HFFc6 (cell line): ENCODE results near the gene RAPGEF5. TPM values are rescaled to one million over a fixed set of nuclear protein-coding genes. Genes with fewer than 3 reads are reported as not detected.

ENCODE experiments used
- DNase-seq: peaks from one replicate; pipeline ENCODE4 v3.0.0-alpha.2; 2018
- H3K27ac Mint-ChIP-seq: 2 replicates; pipeline ENCODE4 v1.8.0; 2020; ENCODE audit warnings: mild to moderate bottlenecking, mixed read lengths
- H3K27me3 Mint-ChIP-seq: 2 replicates; pipeline ENCODE4 v1.8.0; 2021; ENCODE audit warnings: mild to moderate bottlenecking, moderate library complexity, mixed read lengths; ENCODE audit not compliant: insufficient read depth
- H3K36me3 Mint-ChIP-seq: 2 replicates; pipeline ENCODE4 v1.8.0; 2021; ENCODE audit warnings: low read depth, mixed read lengths
- H3K4me1 Mint-ChIP-seq: 2 replicates; pipeline ENCODE4 v1.8.0; 2020; ENCODE audit warnings: low read depth, mixed read lengths
- H3K4me3 Mint-ChIP-seq: 2 replicates; pipeline ENCODE4 v1.8.0; 2020; ENCODE audit warnings: mild to moderate bottlenecking, moderate library complexity, mixed read lengths
- H3K9me3 Mint-ChIP-seq: 2 replicates; pipeline ENCODE4 v1.8.0; 2020; ENCODE audit warnings: mild to moderate bottlenecking, mixed read lengths
- CTCF ChIP-seq: fragments of 200-600 bp; sonication (generic); IDR thresholded peaks from 2 replicates; pipeline ENCODE4 v1.5.0; 2021; ENCODE audit warnings: antibody characterized with exemption, mild to moderate bottlenecking
- total RNA-seq, 6 experiments: library from RNA; stranded (reverse); fragmentation: NEBNext Ultra II Directional; extraction: Animal tissue kit (Norgen Biotek cat#: 25700); gene quantifications; 2 replicates in 1 of 6; 3 replicates in 5 of 6; pipeline ENCODE4 v1.2.3, GENCODE V29; 2021

The RAPGEF5 gene
- total RNA-seq, 6 experiments from 2014 or later = 0.33 to 2.4 (median 1.3) TPM

- no peak for TF ChIP-seq CTCF
- DNase-seq = no peak
- H3K4me1 Mint-ChIP-seq = peaks cover 48% of the 10 kb centered on the region
- peaks cover 5% of the 10 kb centered on the region for H3K27me3 Mint-ChIP-seq
- no peak overlapping the region for H3K27ac Mint-ChIP-seq
- H3K4me3 Mint-ChIP-seq = no peak overlapping the region
- peaks cover 5% of the 10 kb centered on the region; the same call in 1 of the 2 replicates for H3K36me3 Mint-ChIP-seq
- no peaks in the 10 kb centered on the region for H3K9me3 Mint-ChIP-seq
Observed at GRCh38 chr7:22142572-22142971, 214.4 kb downstream of the RAPGEF5 start.

GRCh38 chr7:22141355-22141754 is 215.6 kb downstream of the RAPGEF5 start:
- TF ChIP-seq CTCF = no peak
- Mint-ChIP-seq H3K27me3 (peaks cover 5% of the 10 kb centered on the region), H3K36me3 (peaks cover 5% of the 10 kb centered on the region; the same call in 1 of the 2 replicates), H3K27ac (no peak overlapping the region), H3K4me3 (no peak overlapping the region), H3K9me3 (no peaks in the 10 kb centered on the region), H3K4me1 (peaks cover 52% of the 10 kb centered on the region)
- DNase-seq = no peak

- H3K27me3 Mint-ChIP-seq = peaks cover 5% of the 10 kb centered on the region
- H3K36me3 Mint-ChIP-seq = peaks cover 5% of the 10 kb centered on the region; the same call in 1 of the 2 replicates
- H3K4me1 Mint-ChIP-seq = peaks cover 60% of the 10 kb centered on the region
- TF ChIP-seq CTCF = no peak
- H3K4me3 Mint-ChIP-seq = no peak overlapping the region
- DNase-seq = no peak
- H3K27ac Mint-ChIP-seq = no peak overlapping the region
- no peaks in the 10 kb centered on the region for H3K9me3 Mint-ChIP-seq
Observed at GRCh38 chr7:22140578-22140977, 216.4 kb downstream of the RAPGEF5 start.

- Mint-ChIP-seq H3K9me3 (no peaks in the 10 kb centered on the region), H3K4me3 (no peak overlapping the region), H3K27me3 (peaks cover 5% of the 10 kb centered on the region), H3K27ac (no peak overlapping the region), H3K36me3 (peaks cover 5% of the 10 kb centered on the region; the same call in 1 of the 2 replicates), H3K4me1 (peaks cover 61% of the 10 kb centered on the region)
- no peak for DNase-seq
- no peak for TF ChIP-seq CTCF
Observed at GRCh38 chr7:22138886-22139285, 218.1 kb downstream of the RAPGEF5 start.

GRCh38 chr7:22138106-22138505 is 218.8 kb downstream of the RAPGEF5 start:
- peak overlapping the region; percentile 62 for H3K27ac Mint-ChIP-seq

More at GRCh38 chr7:22138106-22138505, 218.8 kb downstream of the RAPGEF5 start:
- H3K4me1 Mint-ChIP-seq = peaks cover 69% of the 10 kb centered on the region
- peaks cover 2% of the 10 kb centered on the region for H3K27me3 Mint-ChIP-seq
- H3K36me3 Mint-ChIP-seq = peaks cover 5% of the 10 kb centered on the region; the same call in 1 of the 2 replicates
- TF ChIP-seq CTCF = no peak
- no peaks in the 10 kb centered on the region for H3K9me3 Mint-ChIP-seq
- H3K4me3 Mint-ChIP-seq = peak overlapping the region; percentile 60
- no peak for DNase-seq
